HCT116 (cell line): ENCODE results near the gene SLC31A1. TPM values are rescaled to one million over a fixed set of nuclear protein-coding genes. Genes with fewer than 3 reads are reported as not detected.

Experiments used
- ATAC-seq: fragments of 200-7000 bp; cut with Tn5 transposase; 2 replicates; pipeline ENCODE4 v1.9.1; 2020; ENCODE audit warnings: mild to moderate bottlenecking, moderate library complexity
- BruUV-seq: library from RNA; stranded (reverse); fragments of 400-500 nt; replicated peaks from 2 replicates; lab custom pipeline; 2021; lab: Mats Ljungman, UMichigan
- CTCF ChIA-PET: fragments of 300-600 bp; sonication (Branson Sonifier 250); formaldehyde crosslinking; loops from one replicate; lab custom pipeline; 2021; ENCODE audit warnings: antibody characterized with exemption; lab: Charles Lee
- POLR2A ChIA-PET: fragments of 300-600, 350-600 bp; sonication (Branson Sonifier 250); formaldehyde crosslinking; loops from one replicate; lab custom pipeline; 2021; ENCODE audit warnings: antibody characterized with exemption; lab: Charles Lee
- RAD21 ChIA-PET, 2 experiments: fragments of 300-600 bp; sonication (Branson Sonifier 250); formaldehyde crosslinking; loops; one replicate each; lab custom pipeline; 2023; ENCODE audit warnings: low total read pairs in 2 of 2; ENCODE audit not compliant: uncharacterized antibody in 2 of 2, unreplicated experiment in 2 of 2, low non-redundant PET in 1 of 2; lab: Charles Lee
- DNase-seq: peaks from one replicate; pipeline ENCODE4 v3.0.0-alpha.2; 2010; ENCODE audit warnings: low read depth, low spot score
- H2AFZ ChIP-seq: fragments of 200-600 bp; shearing (Covaris generic), sonication (generic); 2 replicates; pipeline ENCODE4 v1.6.1; 2017; ENCODE audit warnings: low read depth, mixed run types, mixed read lengths, antibody characterized with exemption, low read length; ENCODE audit not compliant: poor library complexity, severe bottlenecking
- H3K27ac ChIP-seq: 2 replicates; pipeline ENCODE4 v1.5.1; 2012; ENCODE audit warnings: low read depth, low read length
- H3K27me3 ChIP-seq: fragments of 200-600 bp; sonication (generic); 2 replicates; pipeline ENCODE4 v1.6.1; 2016; ENCODE audit warnings: mixed run types, low read length, mixed read lengths; ENCODE audit not compliant: insufficient read depth
- H3K36me3 ChIP-seq, 2 experiments: fragments of 200-500 bp in 1 of 2; fragments of 200-600 bp in 1 of 2; sonication (Bioruptor generic) in 1 of 2; sonication (generic) in 1 of 2; 2 replicates each; pipeline versions ENCODE4 v1.5.1 to v1.6.1; 2014 to 2016; ENCODE audit warnings: low read length in 2 of 2, inconsistent platforms in 1 of 2, mixed read lengths in 1 of 2, mixed run types in 1 of 2; ENCODE audit not compliant: insufficient read depth in 2 of 2, control insufficient read depth in 1 of 2
- H3K4me1 ChIP-seq, 2 experiments: fragments of 200-600 bp in 1 of 2; sonication (generic) in 1 of 2; 2 replicates each; pipeline versions ENCODE4 v1.5.1 to v1.6.1; 2012 to 2017; ENCODE audit warnings: low read length in 2 of 2, inconsistent platforms in 1 of 2, mild to moderate bottlenecking in 1 of 2, mixed read lengths in 1 of 2, mixed run types in 1 of 2, moderate library complexity in 1 of 2; ENCODE audit not compliant: insufficient read depth in 2 of 2, control insufficient read depth in 1 of 2
- H3K4me2 ChIP-seq: fragments of 200-600 bp; sonication (generic); 2 replicates; pipeline ENCODE4 v1.6.1; 2017; ENCODE audit warnings: mixed run types, low read length, mixed read lengths
- H3K4me3 ChIP-seq, 2 experiments: fragments of 200-600 bp in 1 of 2; sonication (generic) in 1 of 2; replicated peaks in 1 of 2; 2 replicates each; pipeline ENCODE4 v1.5.1; 2011 to 2016; ENCODE audit warnings: low read length in 2 of 2, control low read depth in 1 of 2, low read depth in 1 of 2, mild to moderate bottlenecking in 1 of 2, mixed read lengths in 1 of 2, mixed run types in 1 of 2
- H3K79me2 ChIP-seq: fragments of 200-600 bp; sonication (generic); 2 replicates; pipeline ENCODE4 v1.6.1; 2017; ENCODE audit warnings: mild to moderate bottlenecking, mixed run types, low read length, moderate library complexity, mixed read lengths; ENCODE audit not compliant: insufficient read depth
- H3K9ac ChIP-seq: fragments of 200-600 bp; sonication (generic); 2 replicates; pipeline ENCODE4 v1.6.1; 2016; ENCODE audit warnings: low read length, mixed read lengths
- H3K9me2 ChIP-seq: fragments of 200-600 bp; sonication (generic), shearing (Covaris generic); 2 replicates; pipeline ENCODE4 v1.6.1; 2017; ENCODE audit warnings: mixed run types, mild to moderate bottlenecking, moderate library complexity; ENCODE audit not compliant: insufficient read depth
- H3K9me3 ChIP-seq, 2 experiments: fragments of 200-500 bp in 1 of 2; fragments of 200-600 bp in 1 of 2; sonication (Bioruptor generic) in 1 of 2; sonication (generic) in 1 of 2; 2 replicates each; pipeline ENCODE4 v1.6.1; 2014 to 2017; ENCODE audit warnings: low read length in 2 of 2, mixed read lengths in 2 of 2, inconsistent platforms in 1 of 2, low read depth in 1 of 2, mild to moderate bottlenecking in 1 of 2, mixed run types in 1 of 2, moderate library complexity in 1 of 2; ENCODE audit not compliant: control insufficient read depth in 1 of 2, insufficient read depth in 1 of 2
- H4K20me1 ChIP-seq: fragments of 200-600 bp; sonication (generic), shearing (Covaris generic); 2 replicates; pipeline ENCODE4 v1.6.1; 2017; ENCODE audit warnings: mixed run types, mild to moderate bottlenecking, moderate library complexity; ENCODE audit not compliant: insufficient read depth
- ATF3 ChIP-seq: IDR thresholded peaks from 2 replicates; pipeline ENCODE4 v1.6.1; 2012
- CBX3 ChIP-seq: IDR thresholded peaks from 2 replicates; pipeline ENCODE4 v1.6.1; 2012; ENCODE audit warnings: low read depth
- CEBPB ChIP-seq: IDR thresholded peaks from 2 replicates; pipeline ENCODE4 v1.6.1; 2012; ENCODE audit warnings: low read depth
- CTCF ChIP-seq, 3 experiments: fragments of 200-600 bp in 1 of 3; sonication (generic) in 1 of 3; IDR thresholded peaks in 2 of 3; conservative IDR thresholded peaks in 1 of 3; 2 replicates each; pipeline ENCODE4 v1.5.1; 2012 to 2017; ENCODE audit warnings: low read depth in 2 of 3, low read length in 2 of 3, antibody characterized with exemption in 1 of 3, borderline replicate concordance in 1 of 3, control low read depth in 1 of 3, mild to moderate bottlenecking in 1 of 3, mixed read lengths in 1 of 3, mixed run types in 1 of 3, moderate library complexity in 1 of 3; ENCODE audit not compliant: insufficient read depth in 1 of 3
- EZH2phosphoT487 ChIP-seq: fragments of 200-600 bp; IDR thresholded peaks from 2 replicates; pipeline ENCODE4 v1.6.1; 2018; ENCODE audit warnings: antibody characterized with exemption, borderline replicate concordance
- MAX ChIP-seq: IDR thresholded peaks from 2 replicates; pipeline ENCODE4 v1.6.1; 2012
- POLR2A ChIP-seq: IDR thresholded peaks from 2 replicates; pipeline ENCODE4 v1.7.0; 2011; ENCODE audit warnings: borderline replicate concordance; ENCODE audit not compliant: insufficient read depth, insufficient read length; ENCODE audit errors: extremely low read depth
- POLR2AphosphoS5 ChIP-seq: IDR thresholded peaks from 2 replicates; pipeline ENCODE4 v1.6.1; 2011; ENCODE audit warnings: mild to moderate bottlenecking, low read depth, low read length, moderate library complexity
- REST ChIP-seq: IDR thresholded peaks from 2 replicates; pipeline ENCODE4 v1.6.1; 2012; ENCODE audit warnings: low read depth
- SIN3A ChIP-seq: IDR thresholded peaks from 2 replicates; pipeline ENCODE4 v1.6.1; 2012; ENCODE audit warnings: low read depth
- SP1 ChIP-seq: IDR thresholded peaks from 2 replicates; pipeline ENCODE4 v1.6.1; 2012; ENCODE audit warnings: low read depth
- SRF ChIP-seq: IDR thresholded peaks from 2 replicates; pipeline ENCODE4 v1.6.1; 2012; ENCODE audit warnings: low read depth
- YY1 ChIP-seq: IDR thresholded peaks from 2 replicates; pipeline ENCODE4 v1.6.1; 2011; ENCODE audit warnings: low read length, low read depth, moderate library complexity, mild to moderate bottlenecking; ENCODE audit not compliant: insufficient replicate concordance; ENCODE audit errors: extremely low read depth
- ZBTB33 ChIP-seq: IDR thresholded peaks from 2 replicates; pipeline ENCODE4 v1.6.1; 2011; ENCODE audit warnings: mild to moderate bottlenecking, low read length, moderate library complexity; ENCODE audit not compliant: insufficient replicate concordance; ENCODE audit errors: extremely low read depth
- ZFX ChIP-seq: fragments of 450-650 bp; IDR thresholded peaks from 2 replicates; pipeline ENCODE4 v1.6.1; 2017
- intact Hi-C: fragments of 100-400 bp; cut with micrococcal nuclease; formaldehyde crosslinking; loops from 2 replicates; pipeline ENCODE4 v1.10.0; 2022
- total RNA-seq: library from RNA; stranded (reverse); gene quantifications from one replicate; pipeline ENCODE4 v1.2.1, GENCODE V29; 2021; ENCODE audit not compliant: unreplicated experiment

The SLC31A1 gene
- total RNA-seq, 1 experiment from 2014 or later, result 24.4 TPM

GRCh38 chr9:113184539-113184938 lies 36.8 kb upstream of the SLC31A1 start (continued):
- TF ChIP-seq ZBTB33 (no peak), POLR2AphosphoS5 (no peak)

- TF ChIP-seq ZFX (no peak), SP1 (no peak), SIN3A (no peak), REST (no peak), ATF3 (no peak), ZBTB33 (no peak), CTCF (IDR thresholded peaks at IDR 0.05 in 2 of 3, conservative IDR thresholded peaks at IDR 0.05 in 1 of 3; ENCODE audit: borderline replicate concordance in 1 of 3, insufficient read depth in 1 of 3, low read depth in 2 of 3, low read length in 2 of 3) (no peak), EZH2phosphoT487 (no peak), MAX (no peak), POLR2A (no peak), SRF (no peak), CBX3 (no peak), POLR2AphosphoS5 (no peak), YY1 (no peak), CEBPB (no peak)
- Histone ChIP-seq H3K9me2 (no peaks in the 10 kb centered on the region), H3K4me1 (peaks cover 0 to 12% of the 10 kb centered on the region in 2 experiments; a peak in 1 of 4 replicates), H4K20me1 (no peaks in the 10 kb centered on the region), H3K4me3 (no peak overlapping the region), H3K4me2 (no peak overlapping the region), H3K36me3 (peaks cover 18 to 42% of the 10 kb centered on the region in 2 experiments; a peak in 3 of 4 replicates), H3K27ac (no peak overlapping the region), H3K9ac (no peak overlapping the region), H2AFZ (no peak overlapping the region), H3K27me3 (no peaks in the 10 kb centered on the region), H3K79me2 (no peaks in the 10 kb centered on the region), H3K9me3 (no peaks in the 10 kb centered on the region)
- DNase-seq, result no peak
- intact Hi-C loops, result no loop called here
- no peak for ATAC-seq
- RAD21 ChIA-PET, result no interaction called here
- CTCF ChIA-PET, result no interaction called here
- POLR2A ChIA-PET, result no interaction called here
- no TSS peak for BruUV-seq
Measured at GRCh38 chr9:113185271-113185670, 36.1 kb upstream of the SLC31A1 start.
